Lung (tissue), 12 donors: ENCODE measurements around the gene FRMD1. TPM values are rescaled to one million over a fixed set of nuclear protein-coding genes. Genes with fewer than 3 reads are reported as not detected.

Source experiments
- ATAC-seq: fragments of 200-7000 bp; cut with Tn5 transposase; one replicate; pipeline ENCODE4 v1.9.1; 2020; ENCODE audit warnings: moderate number of reproducible peaks; ENCODE audit not compliant: insufficient read depth, low FRiP score
- DNase-seq, 3 donors: peaks; one replicate each; pipeline ENCODE4 v3.0.0-alpha.2; 2013 to 2017
- H3K27ac ChIP-seq, 2 donors: one replicate each; pipeline ENCODE4 v1.5.1; 2013; ENCODE audit warnings: mild to moderate bottlenecking in 2 of 2, moderate library complexity in 2 of 2, control low read depth in 1 of 2, inconsistent platforms in 1 of 2, low read depth in 1 of 2, low read length in 1 of 2
- H3K27me3 ChIP-seq, 3 donors: one replicate each; pipeline ENCODE4 v1.5.1; 2013; ENCODE audit warnings: low read length in 2 of 3; ENCODE audit not compliant: control insufficient read depth in 3 of 3, insufficient read depth in 3 of 3
- H3K36me3 ChIP-seq, 4 donors: one replicate each; pipeline ENCODE4 v1.5.1; 2013; ENCODE audit warnings: low read length in 4 of 4, mild to moderate bottlenecking in 1 of 4, moderate library complexity in 1 of 4; ENCODE audit not compliant: control insufficient read depth in 4 of 4, insufficient read depth in 4 of 4
- H3K4me1 ChIP-seq, 5 donors: one replicate each; pipeline ENCODE4 v1.5.1; 2013; ENCODE audit warnings: low read length in 5 of 5, mild to moderate bottlenecking in 2 of 5, moderate library complexity in 1 of 5; ENCODE audit not compliant: control insufficient read depth in 5 of 5, insufficient read depth in 5 of 5
- H3K4me3 ChIP-seq: one replicate; pipeline ENCODE4 v1.5.1; 2013; ENCODE audit warnings: mild to moderate bottlenecking, control low read depth, moderate library complexity
- H3K9ac ChIP-seq, 2 donors: one replicate each; pipeline ENCODE4 v1.5.1; 2013; ENCODE audit warnings: low read length in 2 of 2, control low read depth in 1 of 2; ENCODE audit not compliant: insufficient read depth in 1 of 2
- H3K9me3 ChIP-seq, 4 donors: one replicate each; pipeline ENCODE4 v1.5.1; 2013; ENCODE audit warnings: low read length in 3 of 4, mild to moderate bottlenecking in 1 of 4, moderate library complexity in 1 of 4; ENCODE audit not compliant: control insufficient read depth in 4 of 4, insufficient read depth in 3 of 4
- CTCF ChIP-seq: IDR thresholded peaks from 2 replicates; pipeline ENCODE4 v1.5.1; 2012; ENCODE audit warnings: mild to moderate bottlenecking; ENCODE audit errors: control extremely low read depth, extremely low read depth
- WGBS, 2 donors: extraction: QIAGEN DNeasy Blood & Tissue Kit; methylation state at CpG; one replicate each; pipeline ENCODE4 v1.1.7; 2013; 5-methylcytosine and 5-hydroxymethylcytosine counted together
- polyA plus RNA-seq, 2 donors: library from polyadenylated mRNA; stranded (reverse); fragments of 200-250 nt; gene quantifications; one replicate each; pipeline ENCODE4 v1.2.1, GENCODE V29; 2013
- total RNA-seq, 2 donors: library from RNA; depleted of rRNA in 1 of 2; stranded (reverse); fragments of >200 nt in 1 of 2; gene quantifications; one replicate each; pipeline ENCODE4 v1.2.1, GENCODE V29; 2014 to 2021
- donor health status: control.
- donor health status: control.
- donor health status: Bipolar disorder and iron deficiency.
- donor health status: healthy.
- donor health status: DM: yes; HTN: yes; CAD: no.

Gene FRMD1
- total and polyA plus RNA-seq, 4 donors = 0.02 to 1.4 (median 0.10) TPM

GRCh38 chr6:168037856-168038255, 41.2 kb downstream of the FRMD1 start:
- no peak for TF ChIP-seq CTCF
- Histone ChIP-seq H3K27ac (peak overlapping the region in 1 of 2 donors; percentile 24), H3K4me1 (peaks cover 0 to 15% (median 5%) of the 10 kb centered on the region in 5 donors), H3K9me3 (peaks cover 0 to 21% (median 13%) of the 10 kb centered on the region in 4 donors), H3K36me3 (peaks cover 0 to 39% (median 15%) of the 10 kb centered on the region in 4 donors), H3K9ac (no peak overlapping the region), H3K27me3 (no peaks in the 10 kb centered on the region), H3K4me3 (no peak overlapping the region)
- DNase-seq (no peak), ATAC-seq (no peak)
- WGBS, 2 donors = 80 to 87% methylated on average over 5 of the region's 5 CpGs

- peaks cover 0 to 21% (median 7%) of the 10 kb centered on the region in 5 donors for H3K4me1 ChIP-seq
- peaks cover 0 to 19% (median 13%) of the 10 kb centered on the region in 4 donors for H3K9me3 ChIP-seq
- no peak for TF ChIP-seq CTCF
- H3K36me3 ChIP-seq = peaks cover 0 to 39% (median 15%) of the 10 kb centered on the region in 4 donors
- H3K27ac ChIP-seq = no peak overlapping the region
- no peak for ATAC-seq
- no peaks in the 10 kb centered on the region for H3K27me3 ChIP-seq
- H3K4me3 ChIP-seq = no peak overlapping the region
- H3K9ac ChIP-seq = no peak overlapping the region
- DNase-seq = peak in 1 of 3 donors; percentile 27
- WGBS, 2 donors = 69 to 80% methylated on average over 6 of the region's 6 CpGs
Measured at GRCh38 chr6:168037242-168037641, 41.8 kb downstream of the FRMD1 start.

- Histone ChIP-seq H3K27ac (peak overlapping the region; percentile 64 to 86), H3K4me3 (peak overlapping the region; percentile 16), H3K9me3 (peaks cover 0 to 15% (median 12%) of the 10 kb centered on the region in 4 donors), H3K4me1 (peaks cover under 1 to 34% (median 13%) of the 10 kb centered on the region in 5 donors), H3K36me3 (peaks cover 0 to 35% (median 14%) of the 10 kb centered on the region in 4 donors), H3K27me3 (no peaks in the 10 kb centered on the region), H3K9ac (peak overlapping the region in 1 of 2 donors; percentile 75)
- peak; percentile 23 for ATAC-seq
- TF ChIP-seq CTCF = no peak
- peak in 2 of 3 donors; percentile 55 to 58 for DNase-seq
- 9 to 21% methylated on average over 29 of the region's 29 CpGs for WGBS, 2 donors
Measured at GRCh38 chr6:168035661-168036545, 43.1 kb downstream of the FRMD1 start.
